GM12878 (cell line): Measurements from ENCODE around the gene RNU6-1. TPM values are rescaled to one million over a fixed set of nuclear protein-coding genes. Genes with fewer than 3 reads are reported as not detected.

ENCODE experiments used
- ATF2 ChIP-seq: IDR thresholded peaks from 2 replicates; pipeline ENCODE4 v1.6.1; 2012; ENCODE audit warnings: low read length, inconsistent platforms
- ATF3 ChIP-seq: IDR thresholded peaks from 2 replicates; pipeline ENCODE4 v1.6.1; 2011; ENCODE audit warnings: low read depth, mild to moderate bottlenecking, low read length, moderate library complexity, borderline replicate concordance; ENCODE audit errors: extremely low read depth
- ATF7 ChIP-seq: fragments of 450-650 bp; IDR thresholded peaks from 2 replicates; pipeline ENCODE4 v1.6.1; 2016; ENCODE audit warnings: low read depth, mild to moderate bottlenecking
- BMI1 ChIP-seq: fragments of 450-650 bp; IDR thresholded peaks from 2 replicates; pipeline ENCODE4 v1.6.1; 2016; ENCODE audit warnings: mild to moderate bottlenecking, moderate library complexity, borderline replicate concordance
- CREB1 ChIP-seq: IDR thresholded peaks from 2 replicates; pipeline ENCODE4 v1.6.1; 2012; ENCODE audit warnings: low read depth, mild to moderate bottlenecking, inconsistent platforms
- E2F8 ChIP-seq: fragments of 450-650 bp; IDR thresholded peaks from 2 replicates; pipeline ENCODE4 v1.6.1; 2018; ENCODE audit warnings: mild to moderate bottlenecking, low read depth, moderate library complexity; ENCODE audit not compliant: partially characterized antibody
- ESRRA ChIP-seq: IDR thresholded peaks from 2 replicates; pipeline ENCODE4 v1.6.1; 2012; ENCODE audit warnings: mild to moderate bottlenecking, low read length, improper control_type of control experiment
- FOS ChIP-seq: IDR thresholded peaks from 3 replicates; pipeline ENCODE4 v1.6.1; 2011; ENCODE audit warnings: borderline replicate concordance; ENCODE audit not compliant: insufficient read length; ENCODE audit errors: extremely low read depth
- GABPA ChIP-seq: IDR thresholded peaks from 2 replicates; pipeline ENCODE4 v1.6.1; 2014; ENCODE audit warnings: antibody characterized with exemption, low read depth, mild to moderate bottlenecking, inconsistent platforms
- HCFC1 ChIP-seq: fragments of 150-350 bp; IDR thresholded peaks from 2 replicates; pipeline ENCODE4 v1.6.1; 2014; ENCODE audit warnings: low read length
- IRF4 ChIP-seq: IDR thresholded peaks from 2 replicates; pipeline ENCODE4 v1.6.1; 2011; ENCODE audit warnings: low read depth, low read length
- MLLT1 ChIP-seq: fragments of 450-650 bp; IDR thresholded peaks from 2 replicates; pipeline ENCODE4 v1.6.1; 2016; ENCODE audit warnings: mild to moderate bottlenecking
- MTA3 ChIP-seq: IDR thresholded peaks from 2 replicates; pipeline ENCODE4 v1.6.1; 2012; ENCODE audit warnings: low read length, inconsistent platforms, borderline replicate concordance
- PKNOX1 ChIP-seq: fragments of 450-650 bp; IDR thresholded peaks from 2 replicates; pipeline ENCODE4 v1.6.1; 2016; ENCODE audit warnings: mild to moderate bottlenecking
- PML ChIP-seq: IDR thresholded peaks from 2 replicates; pipeline ENCODE4 v1.6.1; 2012; ENCODE audit warnings: low read length, inconsistent platforms
- SIN3A ChIP-seq: IDR thresholded peaks from 2 replicates; pipeline ENCODE4 v1.6.1; 2012; ENCODE audit warnings: low read depth, low read length, improper control_type of control experiment
- SREBF2 ChIP-seq: IDR thresholded peaks from 2 replicates; pipeline ENCODE4 v1.6.1; 2012; ENCODE audit warnings: mild to moderate bottlenecking, low read length
- ZBTB40 ChIP-seq: fragments of 450-650 bp; IDR thresholded peaks from 2 replicates; pipeline ENCODE4 v1.6.1; 2016; ENCODE audit warnings: mild to moderate bottlenecking, moderate library complexity, borderline replicate concordance
- ZNF384 ChIP-seq: IDR thresholded peaks from 2 replicates; pipeline ENCODE4 v1.6.1; 2012; ENCODE audit warnings: low read depth, mild to moderate bottlenecking, low read length, improper control_type of control experiment, borderline replicate concordance
- polyA plus RNA-seq, 11 experiments: library from polyadenylated mRNA; depleted of rRNA in 4 of 11; unstranded in 6 of 11; stranded (reverse) in 5 of 11; fragments of >200 nt; fragmentation: Nextera tagmentation in 4 of 11; fragmentation: Illumina TruSeq in 1 of 11; extraction: Ambion mirVana in 4 of 11; extraction: Trizol in 1 of 11; gene quantifications; 1 replicate in 1 of 11; 2 replicates in 10 of 11; pipeline versions ENCODE4 v1.2.1 to v1.2.3, GENCODE V29; 2011 to 2016; ENCODE audit warnings: inconsistent platforms in 2 of 11, missing spikeins in 2 of 11, low read depth in 1 of 11
- total RNA-seq, 4 experiments: library from RNA; depleted of rRNA in 3 of 4; stranded (reverse); fragments of >200 nt in 3 of 4; fragmentation: Illumina TruSeq in 1 of 4; extraction: Trizol in 1 of 4; gene quantifications; 2 replicates each; pipeline versions ENCODE4 v1.2.1 to v1.2.3, GENCODE V29; 2013 to 2021

The RNU6-1 gene
- total and polyA plus RNA-seq, 10 of the 15 experiments (the other 5 are each of a cell fraction or from before 2014, with no cell fraction given): not detected

- no peak for TF ChIP-seq ATF3
- TF ChIP-seq ZNF384: no peak
- TF ChIP-seq PKNOX1: no peak
- peak; percentile 21; the same call in 1 of the 2 replicates for TF ChIP-seq MLLT1
- no peak; the same call in none of the 2 replicates for TF ChIP-seq ATF7
- peak; percentile 54; the same call in 1 of the 2 replicates for TF ChIP-seq ZBTB40
- TF ChIP-seq GABPA: peak; percentile 82
- peak; percentile 83; the same call in 1 of the 2 replicates for TF ChIP-seq IRF4
- TF ChIP-seq SIN3A: no peak
- TF ChIP-seq SREBF2: no peak
- no peak for TF ChIP-seq PML
- no peak for TF ChIP-seq FOS
- TF ChIP-seq HCFC1: no peak
- TF ChIP-seq ATF2: peak; percentile 80
- TF ChIP-seq MTA3: peak; percentile 87
- no peak; the same call in 1 of the 2 replicates for TF ChIP-seq BMI1
- peak; percentile 85 for TF ChIP-seq CREB1
- TF ChIP-seq ESRRA: no peak
- no peak for TF ChIP-seq E2F8
Observed at GRCh38 chr15:67862750-67863441, 23.1 kb upstream of the RNU6-1 start (continued).
